GM12878 (cell line): ENCODE measurements around the gene GABRG1. TPM values are rescaled to one million over a fixed set of nuclear protein-coding genes. Genes with fewer than 3 reads are reported as not detected.

ENCODE experiments used
- ATAC-seq: fragments of 200-7000 bp; cut with Tn5 transposase; 3 replicates; pipeline ENCODE4 v1.9.1; 2020; ENCODE audit warnings: mild to moderate bottlenecking, moderate library complexity
- BruUV-seq: library from RNA; stranded (reverse); fragments of 400-500 nt; replicated peaks from 2 replicates; lab custom pipeline; 2021; lab: Mats Ljungman, UMichigan
- CTCF ChIA-PET: fragments of 300-600 bp; sonication (Branson Sonifier 250); formaldehyde crosslinking; extraction: SDS; loops from one replicate; lab custom pipeline; 2021; ENCODE audit warnings: inconsistent platforms; lab: Yijun Ruan, JAX
- POLR2A ChIA-PET: fragments of 350-600 bp; formaldehyde crosslinking; extraction: SDS; loops from one replicate; lab custom pipeline; 2021; ENCODE audit warnings: inconsistent platforms; lab: Charles Lee
- RAD21 ChIA-PET: fragments of 300-600 bp; sonication (Branson Sonifier 250); formaldehyde crosslinking; loops from one replicate; lab custom pipeline; 2023; ENCODE audit warnings: antibody characterized with exemption; ENCODE audit not compliant: unreplicated experiment; lab: Charles Lee
- SMC1A ChIA-PET: fragments of 300-600 bp; sonication (Branson Sonifier 250); formaldehyde crosslinking; loops from one replicate; lab custom pipeline; 2023; ENCODE audit not compliant: unreplicated experiment, uncharacterized antibody; lab: Charles Lee
- DNase-seq: peaks from one replicate; pipeline ENCODE4 v3.0.0-alpha.2; 2011; ENCODE audit warnings: low read depth, low spot score
- FAIRE-seq: peaks from 3 replicates; lab custom pipeline; 2011; peaks lifted over from hg19 to GRCh38; lab: Jason Lieb, UNC
- H2AFZ ChIP-seq: 2 replicates; pipeline ENCODE4 v1.6.0; 2011; ENCODE audit warnings: low read depth, low read length, control low read depth; ENCODE audit not compliant: control insufficient read depth
- H3K27ac ChIP-seq: 2 replicates; pipeline ENCODE4 v1.5.1; 2011; ENCODE audit warnings: control low read depth; ENCODE audit not compliant: control insufficient read depth, insufficient read depth
- H3K27me3 ChIP-seq, 2 experiments: replicated peaks in 1 of 2; 2 replicates each; pipeline versions ENCODE4 v1.6.0 to v1.6.1; 2011; ENCODE audit warnings: low read length in 1 of 2; ENCODE audit not compliant: control insufficient read depth in 2 of 2, insufficient read depth in 2 of 2
- H3K36me3 ChIP-seq, 2 experiments: 2 replicates each; pipeline ENCODE4 v1.5.1; 2011; ENCODE audit warnings: low read length in 1 of 2; ENCODE audit not compliant: control insufficient read depth in 2 of 2, insufficient read depth in 2 of 2
- H3K4me1 ChIP-seq: 2 replicates; pipeline ENCODE4 v1.6.1; 2011; ENCODE audit warnings: mild to moderate bottlenecking, low read length, moderate library complexity, mixed read lengths; ENCODE audit not compliant: control insufficient read depth, insufficient read depth
- H3K4me2 ChIP-seq: 2 replicates; pipeline ENCODE4 v1.6.0; 2011; ENCODE audit warnings: control low read depth; ENCODE audit not compliant: control insufficient read depth, insufficient read depth
- H3K4me3 ChIP-seq: fragments of 200-600 bp; sonication (generic); 2 replicates; pipeline ENCODE4 v1.5.1; 2016
- H3K79me2 ChIP-seq: 2 replicates; pipeline ENCODE4 v1.6.0; 2011; ENCODE audit warnings: low read length; ENCODE audit not compliant: control insufficient read depth, insufficient read depth
- H3K9ac ChIP-seq: 2 replicates; pipeline ENCODE4 v1.8.0; 2011; ENCODE audit warnings: low read length, control low read depth, mixed read lengths; ENCODE audit not compliant: control insufficient read depth, insufficient read depth
- H3K9me3 ChIP-seq: replicated peaks from 3 replicates; pipeline ENCODE4 v1.5.1; 2011; ENCODE audit warnings: mild to moderate bottlenecking, low read length; ENCODE audit not compliant: control insufficient read depth, insufficient read depth
- H4K20me1 ChIP-seq: 2 replicates; pipeline ENCODE4 v1.6.0; 2011; ENCODE audit not compliant: control insufficient read depth, insufficient read depth
- BCL3 ChIP-seq: IDR thresholded peaks from 2 replicates; pipeline ENCODE4 v1.6.1; 2011; ENCODE audit warnings: borderline replicate concordance, low read depth, mild to moderate bottlenecking, moderate library complexity, low read length; ENCODE audit not compliant: insufficient read depth, poor library complexity, severe bottlenecking
- BHLHE40 ChIP-seq, 2 experiments: fragments of 450-650 bp in 1 of 2; IDR thresholded peaks; 2 replicates each; pipeline ENCODE4 v1.6.1; 2011 to 2017; ENCODE audit warnings: low read depth in 2 of 2, borderline replicate concordance in 1 of 2, improper control_type of control experiment in 1 of 2, low read length in 1 of 2, mild to moderate bottlenecking in 1 of 2
- BMI1 ChIP-seq: fragments of 450-650 bp; IDR thresholded peaks from 2 replicates; pipeline ENCODE4 v1.6.1; 2016; ENCODE audit warnings: mild to moderate bottlenecking, moderate library complexity, borderline replicate concordance
- CHD1 ChIP-seq: IDR thresholded peaks from 2 replicates; pipeline ENCODE4 v1.6.1; 2012; ENCODE audit warnings: low read depth, low read length, improper control_type of control experiment
- FOS ChIP-seq: IDR thresholded peaks from 3 replicates; pipeline ENCODE4 v1.6.1; 2011; ENCODE audit warnings: borderline replicate concordance; ENCODE audit not compliant: insufficient read length; ENCODE audit errors: extremely low read depth
- HCFC1 ChIP-seq: fragments of 150-350 bp; IDR thresholded peaks from 2 replicates; pipeline ENCODE4 v1.6.1; 2014; ENCODE audit warnings: low read length
- HDGF ChIP-seq: fragments of 450-650 bp; IDR thresholded peaks from 2 replicates; pipeline ENCODE4 v1.6.1; 2016; ENCODE audit warnings: antibody characterized with exemption
- KAT2A ChIP-seq: conservative IDR thresholded peaks from 2 replicates; pipeline ENCODE4 v1.6.1; 2011; ENCODE audit warnings: low read depth, low read length; ENCODE audit not compliant: control insufficient read depth
- POU2F2 ChIP-seq: IDR thresholded peaks from 3 replicates; pipeline ENCODE4 v1.6.1; 2011; ENCODE audit warnings: low read depth, mild to moderate bottlenecking, low read length, borderline replicate concordance
- REST ChIP-seq: IDR thresholded peaks from 2 replicates; pipeline ENCODE4 v1.6.1; 2012; ENCODE audit warnings: mild to moderate bottlenecking, low read depth, low read length
- SPI1 ChIP-seq: IDR thresholded peaks from 2 replicates; pipeline ENCODE4 v1.6.1; 2011; ENCODE audit warnings: low read depth, mild to moderate bottlenecking, low read length, moderate library complexity, borderline replicate concordance; ENCODE audit not compliant: insufficient read depth
- WRNIP1 ChIP-seq: IDR thresholded peaks from 2 replicates; pipeline ENCODE4 v1.6.1; 2011; ENCODE audit warnings: low read depth, low read length, improper control_type of control experiment, borderline replicate concordance
- ZNF207 ChIP-seq: fragments of 450-650 bp; IDR thresholded peaks from 2 replicates; pipeline ENCODE4 v1.6.1; 2014; ENCODE audit warnings: antibody characterized with exemption, mild to moderate bottlenecking, borderline replicate concordance
- ZNF384 ChIP-seq: IDR thresholded peaks from 2 replicates; pipeline ENCODE4 v1.6.1; 2012; ENCODE audit warnings: low read depth, mild to moderate bottlenecking, low read length, improper control_type of control experiment, borderline replicate concordance
- WGBS: methylation state at CpG from one replicate; pipeline ENCODE4 v1.1.6; 2016; ENCODE audit warnings: low lambda C conversion rate; ENCODE audit not compliant: insufficient replicate concordance, insufficient coverage; ENCODE audit errors: missing lambda C conversion rate; 5-methylcytosine and 5-hydroxymethylcytosine counted together
- in situ Hi-C: fragments of 300-500 bp; cut with MboI; formaldehyde crosslinking; loops from 9 replicates; pipeline ENCODE4 v1.14.3; 2018; ENCODE audit warnings: mixed read lengths
- intact Hi-C: fragments of 100-400 bp; cut with micrococcal nuclease; formaldehyde crosslinking; loops from one replicate; pipeline ENCODE4 v1.14.2; 2022; ENCODE audit not compliant: unreplicated experiment
- polyA plus RNA-seq, 11 experiments: library from polyadenylated mRNA; depleted of rRNA in 4 of 11; unstranded in 6 of 11; stranded (reverse) in 5 of 11; fragments of >200 nt; fragmentation: Nextera tagmentation in 4 of 11; fragmentation: Illumina TruSeq in 1 of 11; extraction: Ambion mirVana in 4 of 11; extraction: Trizol in 1 of 11; gene quantifications; 1 replicate in 1 of 11; 2 replicates in 10 of 11; pipeline versions ENCODE4 v1.2.1 to v1.2.3, GENCODE V29; 2011 to 2016; ENCODE audit warnings: inconsistent platforms in 2 of 11, missing spikeins in 2 of 11, low read depth in 1 of 11
- total RNA-seq, 4 experiments: library from RNA; depleted of rRNA in 3 of 4; stranded (reverse); fragments of >200 nt in 3 of 4; fragmentation: Illumina TruSeq in 1 of 4; extraction: Trizol in 1 of 4; gene quantifications; 2 replicates each; pipeline versions ENCODE4 v1.2.1 to v1.2.3, GENCODE V29; 2013 to 2021
- TF ChIP-seq, protein P1 (sequence below): fragments of 150-350 bp; IDR thresholded peaks from 2 replicates; pipeline ENCODE4 v1.6.1; 2016; ENCODE audit warnings: low read depth, low read length

The GABRG1 gene
- total and polyA plus RNA-seq, 10 of the 15 experiments (the other 5 are each of a cell fraction or from before 2014, with no cell fraction given): 0.01 to 0.06 TPM; not detected in 8

- TF ChIP-seq REST (no peak), BCL3 (no peak), BHLHE40 (IDR thresholded peaks at IDR 0.05; ENCODE audit: borderline replicate concordance in 1 of 2, low read depth in 2 of 2, low read length in 1 of 2) (no peak), ZNF207 (no peak), KAT2A (no peak)
Measured at GRCh38 chr4:46146993-46147392, 23.1 kb upstream of the GABRG1 start (continued).

DNA sequence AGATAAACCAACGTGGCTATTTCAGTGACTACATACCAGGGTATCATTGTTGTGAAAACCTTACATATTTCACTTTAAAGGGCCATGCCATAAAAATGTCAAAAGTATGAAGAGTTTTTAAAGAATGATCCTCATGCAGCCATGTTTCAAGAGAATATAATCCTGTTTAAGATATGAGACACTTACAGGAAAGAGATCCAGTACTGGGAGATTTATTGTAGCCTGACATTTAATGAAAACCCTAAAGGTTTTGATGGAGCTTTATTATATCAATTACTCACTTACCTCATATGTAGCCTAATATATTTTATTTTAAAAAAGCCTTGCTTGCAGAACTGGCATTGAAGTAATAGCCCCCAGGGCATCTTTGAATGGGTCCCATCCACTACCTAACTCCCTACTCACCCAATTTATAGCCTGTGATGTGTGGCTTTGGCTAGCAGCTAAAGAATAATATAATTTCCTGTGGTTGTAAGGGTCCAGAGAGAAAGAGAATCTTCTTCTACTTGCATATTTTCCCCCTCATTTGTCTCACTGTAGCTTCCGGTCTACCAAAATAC lies 7.7 kb upstream of the GABRG1 start:
- Histone ChIP-seq H3K27ac (no peak overlapping the region), H3K4me2 (no peak overlapping the region), H3K9ac (no peak overlapping the region), H3K4me3 (no peak overlapping the region), H3K36me3 (no peaks in the 10 kb centered on the region), H3K9me3 (no peaks in the 10 kb centered on the region), H3K4me1 (no peaks in the 10 kb centered on the region), H3K27me3 (no peaks in the 10 kb centered on the region), H3K79me2 (no peaks in the 10 kb centered on the region), H4K20me1 (no peaks in the 10 kb centered on the region), H2AFZ (no peak overlapping the region)
- BruUV-seq: no TSS peak
- FAIRE-seq: no peak
- in situ Hi-C loops: no loop called here
- 14% methylated on average over 2 of the region's 2 CpGs for WGBS
- ATAC-seq: no peak
- POLR2A ChIA-PET: interaction anchor here (0.6 kb wide), 1 partner anchor 1125 kb away, joined by 6 read pairs; no protein-coding TSS in a partner anchor
- intact Hi-C loops: no loop called here
- CTCF ChIA-PET: no interaction called here
- SMC1A ChIA-PET: no interaction called here
- DNase-seq: no peak
- RAD21 ChIA-PET: no interaction called here
- TF ChIP-seq CHD1 (no peak), FOS (no peak), WRNIP1 (no peak), HCFC1 (no peak), POU2F2 (no peak), ZNF384 (no peak), HDGF (no peak), SPI1 (no peak), BMI1 (no peak)
- TF ChIP-seq, protein P1, sequence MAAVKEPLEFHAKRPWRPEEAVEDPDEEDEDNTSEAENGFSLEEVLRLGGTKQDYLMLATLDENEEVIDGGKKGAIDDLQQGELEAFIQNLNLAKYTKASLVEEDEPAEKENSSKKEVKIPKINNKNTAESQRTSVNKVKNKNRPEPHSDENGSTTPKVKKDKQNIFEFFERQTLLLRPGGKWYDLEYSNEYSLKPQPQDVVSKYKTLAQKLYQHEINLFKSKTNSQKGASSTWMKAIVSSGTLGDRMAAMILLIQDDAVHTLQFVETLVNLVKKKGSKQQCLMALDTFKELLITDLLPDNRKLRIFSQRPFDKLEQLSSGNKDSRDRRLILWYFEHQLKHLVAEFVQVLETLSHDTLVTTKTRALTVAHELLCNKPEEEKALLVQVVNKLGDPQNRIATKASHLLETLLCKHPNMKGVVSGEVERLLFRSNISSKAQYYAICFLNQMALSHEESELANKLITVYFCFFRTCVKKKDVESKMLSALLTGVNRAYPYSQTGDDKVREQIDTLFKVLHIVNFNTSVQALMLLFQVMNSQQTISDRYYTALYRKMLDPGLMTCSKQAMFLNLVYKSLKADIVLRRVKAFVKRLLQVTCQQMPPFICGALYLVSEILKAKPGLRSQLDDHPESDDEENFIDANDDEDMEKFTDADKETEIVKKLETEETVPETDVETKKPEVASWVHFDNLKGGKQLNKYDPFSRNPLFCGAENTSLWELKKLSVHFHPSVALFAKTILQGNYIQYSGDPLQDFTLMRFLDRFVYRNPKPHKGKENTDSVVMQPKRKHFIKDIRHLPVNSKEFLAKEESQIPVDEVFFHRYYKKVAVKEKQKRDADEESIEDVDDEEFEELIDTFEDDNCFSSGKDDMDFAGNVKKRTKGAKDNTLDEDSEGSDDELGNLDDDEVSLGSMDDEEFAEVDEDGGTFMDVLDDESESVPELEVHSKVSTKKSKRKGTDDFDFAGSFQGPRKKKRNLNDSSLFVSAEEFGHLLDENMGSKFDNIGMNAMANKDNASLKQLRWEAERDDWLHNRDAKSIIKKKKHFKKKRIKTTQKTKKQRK: no peak
